Measurements from ENCODE around the gene MAPK6.
A peak's percentile ranks its signal among the peaks of the same experiment; 100 is the strongest.
"Not testable (repeated sequence)": the region's sequence is repeated elsewhere in the genome, so short reads cannot be mapped to it uniquely, and the experiment has no call there.

MAPK6 gene

DNA sequence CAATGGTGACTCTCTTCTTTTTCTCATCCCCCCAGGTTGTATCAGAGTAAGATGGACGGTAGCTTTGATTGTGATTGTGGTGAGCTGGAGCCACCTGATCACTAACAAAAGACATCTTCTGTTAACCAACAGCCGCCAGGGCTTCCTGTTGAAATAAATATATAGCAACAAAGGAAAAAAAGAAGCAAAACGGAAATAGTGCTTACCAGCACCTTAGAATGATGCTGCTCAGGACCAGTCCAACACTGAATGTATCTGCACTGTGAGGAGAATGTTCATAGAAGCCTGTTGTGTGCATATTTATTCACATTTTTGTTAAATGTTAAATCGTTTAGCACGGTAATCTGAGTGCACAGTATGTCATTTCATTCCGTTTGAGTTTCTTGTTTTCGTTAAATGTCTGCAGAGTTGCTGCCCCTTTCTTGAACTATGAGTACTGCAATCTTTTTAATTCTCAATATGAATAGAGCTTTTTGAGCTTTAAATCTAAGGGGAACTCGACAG, 26.8 kb downstream of the MAPK6 start:
- not testable (repeated sequence) for DNase-seq

DNA sequence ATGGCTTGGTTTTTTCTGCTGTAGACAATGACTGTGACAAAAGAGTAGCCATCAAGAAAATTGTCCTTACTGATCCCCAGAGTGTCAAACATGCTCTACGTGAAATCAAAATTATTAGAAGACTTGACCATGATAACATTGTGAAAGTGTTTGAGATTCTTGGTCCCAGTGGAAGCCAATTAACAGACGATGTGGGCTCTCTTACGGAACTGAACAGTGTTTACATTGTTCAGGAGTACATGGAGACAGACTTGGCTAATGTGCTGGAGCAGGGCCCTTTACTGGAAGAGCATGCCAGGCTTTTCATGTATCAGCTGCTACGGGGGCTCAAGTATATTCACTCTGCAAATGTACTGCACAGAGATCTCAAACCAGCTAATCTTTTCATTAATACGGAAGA, 27.5 kb downstream of the MAPK6 start:
- peak in 1 of 2 experiments; percentile 8 for DNase-seq

GRCh38 chr15:52050416-52050815, 31.4 kb downstream of the MAPK6 start:
- no peak for DNase-seq

DNA sequence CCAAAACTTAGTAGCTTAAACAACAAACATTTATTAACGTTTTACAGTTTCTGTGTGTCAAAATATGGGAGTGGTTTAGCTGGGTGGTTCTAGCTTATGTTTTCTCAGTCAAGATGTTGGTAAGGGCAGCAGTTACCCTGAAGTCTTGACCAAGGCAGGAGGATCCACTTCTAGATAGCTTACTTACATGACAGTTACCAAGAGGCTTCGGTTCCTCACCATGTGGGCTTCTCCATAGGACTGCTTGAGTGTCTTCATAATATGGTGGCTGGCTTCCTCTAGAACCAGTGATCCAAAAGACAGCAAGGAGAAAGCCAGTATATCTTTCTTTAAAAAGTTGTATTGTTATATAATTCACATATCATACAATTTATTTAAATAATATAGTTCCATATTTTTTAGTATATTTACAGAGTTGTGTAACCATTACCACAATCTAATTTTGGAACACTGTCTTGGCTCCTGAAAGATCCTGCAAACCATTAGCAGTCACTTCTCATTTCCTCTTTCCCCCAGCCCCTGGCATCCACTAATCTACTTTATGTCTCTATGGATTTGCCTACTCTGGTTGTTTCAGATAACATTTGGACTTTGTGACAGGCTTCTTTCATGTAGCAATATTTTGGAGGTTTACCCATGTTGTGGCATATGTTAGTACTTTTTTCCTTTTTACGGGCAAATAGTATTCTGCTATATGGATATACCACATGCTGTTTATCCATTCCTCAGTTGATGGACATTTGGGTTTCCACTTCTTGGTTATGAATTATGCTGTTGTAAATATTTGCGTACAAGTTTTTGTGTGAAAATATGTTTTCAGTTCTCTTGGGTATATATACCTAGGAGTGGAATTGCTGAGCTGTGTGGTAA, 33.3 kb downstream of the MAPK6 start:
- DNase-seq = no peak

GRCh38 chr15:52054381-52054780, 35.4 kb downstream of the MAPK6 start:
- no peak for DNase-seq

- DNase-seq = not testable (repeated sequence)
Observed at GRCh38 chr15:52054858-52055257, 35.8 kb downstream of the MAPK6 start.

GRCh38 chr15:52056001-52056400, 37.0 kb downstream of the MAPK6 start:
- no peak for DNase-seq

DNA sequence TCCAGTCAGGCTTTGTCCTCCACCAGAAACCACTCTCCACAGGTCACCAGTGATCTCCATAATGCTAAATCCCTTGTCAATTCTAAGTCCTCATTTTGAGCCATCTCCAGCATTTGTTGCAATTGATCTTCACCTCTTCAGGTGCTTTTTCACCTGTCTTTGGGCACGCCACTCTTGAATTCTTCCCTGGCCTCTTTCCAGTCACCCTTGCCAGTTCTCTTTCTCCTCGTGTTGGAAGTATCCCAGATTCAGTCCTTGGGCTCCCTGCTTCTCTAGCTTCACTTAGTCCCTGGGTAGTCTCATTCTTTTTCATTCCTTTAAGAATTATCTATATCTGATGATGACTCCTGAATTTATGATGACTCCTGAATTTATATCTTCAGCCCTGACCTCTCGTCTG, 37.5 kb downstream of the MAPK6 start:
- DNase-seq = no peak

DNA sequence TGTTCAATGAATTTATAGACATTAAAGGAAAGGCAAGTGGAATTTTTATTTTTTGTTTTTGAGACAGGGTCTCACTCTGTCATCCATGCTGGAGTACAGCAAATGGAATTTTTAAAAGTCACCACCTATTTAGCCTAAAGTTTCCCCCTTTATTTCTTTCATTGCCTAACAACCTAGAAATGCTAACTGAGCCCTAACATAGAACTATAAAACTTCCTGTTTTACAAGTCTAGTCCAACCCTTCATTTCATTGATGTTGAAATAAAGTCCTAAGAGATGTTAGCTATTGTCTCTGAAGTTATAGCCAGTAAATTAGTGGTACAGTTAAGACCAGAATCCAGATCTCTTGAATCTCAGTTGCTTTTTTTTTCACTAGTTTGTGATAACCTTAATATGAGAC, 39.0 kb downstream of the MAPK6 start:
- no peak for DNase-seq

DNA sequence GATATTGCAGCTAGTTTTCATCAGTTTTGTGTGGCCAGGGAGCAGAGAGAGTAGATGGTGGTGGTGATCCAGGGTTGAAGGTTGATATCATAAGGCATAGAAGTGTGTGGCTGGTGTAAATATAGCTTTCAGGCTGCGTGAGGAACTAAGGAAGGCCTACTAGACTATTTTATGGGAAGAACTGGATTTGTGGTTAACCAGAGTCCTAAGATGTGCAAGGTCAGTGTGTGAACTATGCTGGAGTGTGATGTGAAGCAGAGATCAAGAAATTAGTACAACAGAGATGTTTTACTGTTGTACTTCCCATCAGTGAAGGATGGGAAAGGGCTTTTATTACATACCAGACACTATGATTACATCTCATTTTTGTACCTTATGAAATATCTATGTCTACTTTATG, 41.5 kb downstream of the MAPK6 start:
- DNase-seq = no peak

DNA sequence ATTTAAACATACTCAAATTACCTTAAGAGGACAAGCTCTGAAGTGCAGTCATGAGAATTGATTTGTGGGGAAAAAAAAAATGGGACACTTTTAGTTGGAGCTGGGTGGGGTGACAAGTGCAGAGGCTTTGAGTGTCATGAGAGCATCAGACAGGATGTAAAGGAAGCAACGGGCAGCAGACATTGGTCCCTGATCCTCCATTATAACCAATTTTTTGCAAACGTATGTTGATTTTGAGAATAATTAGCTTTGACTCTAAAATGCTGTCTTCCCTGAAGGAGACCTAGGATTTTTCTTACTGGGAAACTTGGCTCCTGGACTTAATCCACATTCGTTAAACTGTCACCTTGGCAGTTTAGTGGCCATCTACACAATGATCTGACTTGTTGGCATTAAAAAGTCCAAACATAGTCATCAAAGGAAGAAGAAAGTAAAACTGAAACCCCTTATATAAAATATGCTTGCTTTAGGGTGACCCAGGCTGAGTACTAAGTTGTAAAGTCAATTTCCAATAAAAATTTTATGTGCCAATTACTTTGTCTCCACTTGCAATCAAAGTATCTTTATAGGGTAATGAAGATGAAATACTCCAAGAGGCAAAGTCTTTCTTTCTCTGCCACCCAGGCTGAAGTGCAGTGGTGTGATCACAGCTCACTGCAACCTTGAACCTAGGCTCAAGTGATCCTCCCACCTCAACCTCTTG, 48.0 kb downstream of the MAPK6 start:
- DNase-seq = no peak

DNA sequence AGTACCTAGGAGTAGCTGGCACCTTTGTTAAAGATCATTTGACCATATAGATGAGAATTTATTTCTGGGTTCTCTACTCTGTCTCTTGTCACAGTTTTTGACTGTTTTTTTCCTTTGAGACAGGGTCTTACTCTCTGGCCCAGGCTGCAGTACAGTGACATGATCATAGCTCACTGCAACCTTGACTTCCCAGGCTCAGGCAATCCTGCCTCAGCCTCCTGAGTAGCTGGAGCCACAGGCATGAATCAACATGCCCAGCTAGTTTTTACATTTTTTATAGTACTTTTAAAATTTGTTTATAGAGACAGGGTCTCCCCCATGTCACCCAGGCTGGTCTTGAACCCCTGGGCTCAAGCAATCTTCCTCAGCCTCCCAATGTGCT, 48.5 kb downstream of the MAPK6 start:
- DNase-seq = no peak

- no peak for DNase-seq
Observed at GRCh38 chr15:52068004-52068615, 49.1 kb downstream of the MAPK6 start.

GRCh38 chr15:52069559-52069958, 50.5 kb downstream of the MAPK6 start:
- DNase-seq = no peak

DNA sequence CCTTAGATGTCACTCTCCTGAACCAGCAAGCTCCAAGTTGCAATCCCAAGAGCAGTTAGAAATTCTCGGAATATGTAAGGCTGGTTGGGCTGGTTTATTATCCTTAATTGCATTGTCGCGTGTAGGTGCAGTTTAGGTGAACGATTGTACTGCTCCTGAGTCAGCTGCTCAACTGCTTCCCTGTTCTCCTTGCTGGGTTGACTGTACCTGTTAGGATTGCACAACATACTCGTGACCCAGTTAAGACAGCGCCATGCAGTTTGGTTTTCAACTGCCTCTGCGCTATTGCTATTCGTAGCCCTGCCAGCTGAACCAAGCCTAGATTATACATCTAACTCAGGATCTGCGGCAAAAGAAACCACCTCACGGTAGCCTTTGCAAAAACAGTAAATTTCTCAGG, 52.6 kb downstream of the MAPK6 start:
- no peak for DNase-seq

DNA sequence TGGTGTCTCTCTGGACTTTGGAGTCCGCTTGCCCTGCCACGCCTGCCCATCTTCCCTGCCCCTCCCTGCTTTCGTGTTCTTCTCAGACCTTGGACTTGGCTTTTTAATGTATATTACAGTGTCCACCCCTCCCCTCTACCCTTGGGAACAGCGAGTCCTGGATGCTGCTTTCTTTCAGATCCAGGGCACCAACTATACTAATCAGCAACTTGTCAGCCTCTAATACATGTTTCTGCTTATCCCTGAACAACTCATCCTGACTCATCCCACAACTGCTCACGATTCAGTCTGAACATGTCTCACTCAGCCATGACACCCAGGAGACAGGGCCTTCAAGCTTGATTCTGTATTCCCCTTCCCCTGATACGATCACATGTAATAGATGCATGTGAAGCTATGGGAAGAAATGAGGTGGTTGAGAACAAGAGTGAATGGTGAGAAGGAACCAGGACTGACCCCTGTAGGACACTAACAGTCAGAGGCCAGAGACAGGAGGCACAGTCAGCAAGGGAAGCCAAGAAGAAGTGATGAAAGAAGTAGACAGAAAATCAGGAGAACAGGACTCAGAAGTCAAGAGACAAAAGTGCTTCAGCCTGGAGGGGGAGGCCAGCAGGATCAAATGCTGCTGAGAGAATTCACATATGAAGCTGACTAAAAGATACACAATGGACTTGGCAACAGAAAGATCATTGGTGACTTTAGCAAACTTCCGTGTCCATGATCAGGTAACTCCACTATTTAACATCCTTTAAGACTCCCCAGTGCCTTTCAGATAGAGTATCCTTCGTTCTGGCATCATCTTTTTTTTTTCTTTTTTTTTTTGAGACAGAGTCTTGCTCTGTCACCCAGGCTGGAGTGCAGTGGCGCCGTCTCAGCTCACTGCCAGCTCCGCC, 58.1 kb downstream of the MAPK6 start:
- no peak for DNase-seq

DNA sequence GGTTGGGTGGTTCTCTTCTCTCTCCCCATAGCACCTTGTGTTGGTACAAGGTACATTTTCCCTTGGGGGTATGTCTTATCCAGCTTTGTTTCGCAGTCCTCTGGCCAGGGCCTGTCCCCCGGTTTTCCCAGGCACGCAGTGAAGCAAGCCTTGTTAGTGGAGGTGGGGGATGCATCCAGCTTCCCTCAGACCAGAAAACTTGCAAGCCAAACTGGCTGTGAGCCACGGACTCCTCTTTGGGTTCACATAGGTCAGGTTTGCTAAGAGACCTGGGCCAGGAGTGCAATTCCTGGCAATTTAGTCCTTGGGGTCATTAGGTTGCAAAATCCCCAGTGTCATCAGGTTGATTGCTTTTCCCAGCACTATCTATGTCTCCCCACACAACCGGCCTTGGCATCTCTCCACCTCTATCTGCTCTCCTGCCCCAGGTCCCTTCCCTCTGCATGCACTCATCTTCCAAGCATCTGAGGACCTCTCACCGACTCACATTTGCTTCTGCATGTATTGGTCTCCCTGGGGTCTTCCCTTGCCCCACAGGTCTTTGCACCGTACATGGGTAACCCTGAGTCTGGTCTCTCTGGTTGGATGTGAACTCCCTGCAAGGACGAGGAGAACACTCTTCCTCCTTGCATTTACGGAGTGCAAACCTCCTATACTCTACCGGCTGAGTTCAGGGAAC, 59.3 kb downstream of the MAPK6 start:
- DNase-seq = no peak

- DNase-seq = peak; percentile 24 to 68
Observed at GRCh38 chr15:52078876-52079700, 60.1 kb downstream of the MAPK6 start.

GRCh38 chr15:52080031-52080430, 61.0 kb downstream of the MAPK6 start:
- no peak for DNase-seq

GRCh38 chr15:52080706-52081392, 61.8 kb downstream of the MAPK6 start:
- DNase-seq = no peak

Data from NCI-H446 (cell line).